Right atrium auricular region (tissue), 2 donors: ENCODE data around the gene BMPR1A. TPM values are rescaled to one million over a fixed set of nuclear protein-coding genes. Genes with fewer than 3 reads are reported as not detected.

Experiments
- DNase-seq: peaks from one replicate; pipeline ENCODE4 v3.0.0-alpha.2; 2019; ENCODE audit warnings: low spot score
- H3K27ac ChIP-seq, 2 donors: fragments of 200-600 bp; sonication (generic); 1 replicate in 1 of 2; 2 replicates in 1 of 2; pipeline ENCODE4 v1.5.1; 2016 to 2019
- H3K27me3 ChIP-seq, 2 donors: fragments of 200-600 bp; sonication (generic); one replicate each; pipeline versions ENCODE4 v1.5.1 to v1.6.0; 2017 to 2019
- H3K36me3 ChIP-seq: fragments of 200-600 bp; sonication (generic); one replicate; pipeline ENCODE4 v1.5.1; 2016
- H3K4me1 ChIP-seq, 2 donors: fragments of 200-600 bp; sonication (generic); one replicate each; pipeline versions ENCODE4 v1.5.1 to v1.6.0; 2017 to 2019
- H3K4me3 ChIP-seq, 2 donors: fragments of 200-600 bp; sonication (generic); 1 replicate in 1 of 2; 2 replicates in 1 of 2; pipeline ENCODE4 v1.5.1; 2017 to 2019; ENCODE audit warnings: mild to moderate bottlenecking in 1 of 2, moderate library complexity in 1 of 2
- H3K9me3 ChIP-seq, 2 donors: fragments of 200-600 bp; sonication (generic); one replicate each; pipeline ENCODE4 v1.5.1; 2019
- total RNA-seq, 2 donors: library from RNA; depleted of rRNA; stranded (reverse); fragments of >200 nt; gene quantifications; one replicate each; pipeline ENCODE4 v1.1.0, GENCODE V29; 2016
- TF ChIP-seq, protein P1 (sequence below), 2 donors: fragments of 200-600 bp; sonication (generic); IDR thresholded peaks; one replicate each; pipeline ENCODE4 v1.5.1; 2019; ENCODE audit warnings: antibody characterized with exemption in 2 of 2

The BMPR1A gene
- total RNA-seq, 2 donors from 2014 or later: 28.6 to 41.2 TPM

DNA sequence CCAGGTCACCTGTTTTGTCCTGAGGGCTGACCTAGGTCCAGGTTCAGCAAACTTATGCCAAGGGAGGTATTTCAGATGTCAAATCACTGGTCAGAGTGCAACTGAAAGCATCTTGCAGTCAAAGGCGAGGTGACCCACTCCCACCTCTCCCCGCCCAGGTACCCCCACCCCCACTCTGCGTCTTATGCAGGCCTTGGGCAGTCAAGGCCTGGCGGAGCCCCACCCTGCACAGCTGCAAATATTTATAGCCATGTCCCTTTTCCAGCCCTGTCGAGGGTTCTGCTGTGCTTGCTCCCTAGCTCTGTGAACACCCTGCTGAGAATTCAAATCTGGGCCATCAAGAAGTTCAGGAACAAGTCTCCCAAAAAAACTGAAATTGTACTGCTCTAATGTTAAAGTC, 40.6 kb upstream of the BMPR1A start:
- Histone ChIP-seq H3K4me1 (peaks cover 0 to 52% of the 10 kb centered on the region in 2 donors), H3K4me3 (no peak overlapping the region), H3K27ac (no peak overlapping the region), H3K36me3 (peaks cover 51% of the 10 kb centered on the region), H3K27me3 (no peaks in the 10 kb centered on the region), H3K9me3 (no peaks in the 10 kb centered on the region)
- no peak for DNase-seq
- TF ChIP-seq, protein P1, sequence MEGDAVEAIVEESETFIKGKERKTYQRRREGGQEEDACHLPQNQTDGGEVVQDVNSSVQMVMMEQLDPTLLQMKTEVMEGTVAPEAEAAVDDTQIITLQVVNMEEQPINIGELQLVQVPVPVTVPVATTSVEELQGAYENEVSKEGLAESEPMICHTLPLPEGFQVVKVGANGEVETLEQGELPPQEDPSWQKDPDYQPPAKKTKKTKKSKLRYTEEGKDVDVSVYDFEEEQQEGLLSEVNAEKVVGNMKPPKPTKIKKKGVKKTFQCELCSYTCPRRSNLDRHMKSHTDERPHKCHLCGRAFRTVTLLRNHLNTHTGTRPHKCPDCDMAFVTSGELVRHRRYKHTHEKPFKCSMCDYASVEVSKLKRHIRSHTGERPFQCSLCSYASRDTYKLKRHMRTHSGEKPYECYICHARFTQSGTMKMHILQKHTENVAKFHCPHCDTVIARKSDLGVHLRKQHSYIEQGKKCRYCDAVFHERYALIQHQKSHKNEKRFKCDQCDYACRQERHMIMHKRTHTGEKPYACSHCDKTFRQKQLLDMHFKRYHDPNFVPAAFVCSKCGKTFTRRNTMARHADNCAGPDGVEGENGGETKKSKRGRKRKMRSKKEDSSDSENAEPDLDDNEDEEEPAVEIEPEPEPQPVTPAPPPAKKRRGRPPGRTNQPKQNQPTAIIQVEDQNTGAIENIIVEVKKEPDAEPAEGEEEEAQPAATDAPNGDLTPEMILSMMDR (IDR thresholded peaks at IDR 0.05): no peak

DNA sequence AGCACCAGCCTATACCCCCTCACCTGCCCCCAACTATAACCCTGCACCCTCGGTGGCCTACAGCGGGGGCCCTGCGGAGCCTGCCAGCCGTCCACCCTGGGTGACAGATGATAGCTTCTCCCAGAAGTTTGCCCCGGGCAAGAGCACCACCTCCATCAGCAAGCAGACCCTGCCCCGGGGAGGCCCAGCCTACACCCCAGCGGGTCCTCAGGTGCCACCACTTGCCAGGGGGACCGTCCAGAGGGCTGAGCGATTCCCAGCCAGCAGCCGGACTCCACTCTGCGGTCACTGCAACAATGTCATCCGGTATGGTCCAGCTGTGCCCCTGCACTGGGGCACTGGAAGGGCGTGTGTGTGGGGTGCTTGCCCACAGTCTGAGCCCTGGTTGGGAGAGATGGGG, 40.0 kb upstream of the BMPR1A start:
- TF ChIP-seq, protein P1 (IDR thresholded peaks at IDR 0.05): no peak
- no peaks in the 10 kb centered on the region for H3K27me3 ChIP-seq
- no peak for DNase-seq
- H3K36me3 ChIP-seq: peaks cover 57% of the 10 kb centered on the region
- H3K4me3 ChIP-seq: no peak overlapping the region
- no peak overlapping the region for H3K27ac ChIP-seq
- no peaks in the 10 kb centered on the region for H3K9me3 ChIP-seq
- H3K4me1 ChIP-seq: peaks cover 0 to 46% of the 10 kb centered on the region in 2 donors

DNA sequence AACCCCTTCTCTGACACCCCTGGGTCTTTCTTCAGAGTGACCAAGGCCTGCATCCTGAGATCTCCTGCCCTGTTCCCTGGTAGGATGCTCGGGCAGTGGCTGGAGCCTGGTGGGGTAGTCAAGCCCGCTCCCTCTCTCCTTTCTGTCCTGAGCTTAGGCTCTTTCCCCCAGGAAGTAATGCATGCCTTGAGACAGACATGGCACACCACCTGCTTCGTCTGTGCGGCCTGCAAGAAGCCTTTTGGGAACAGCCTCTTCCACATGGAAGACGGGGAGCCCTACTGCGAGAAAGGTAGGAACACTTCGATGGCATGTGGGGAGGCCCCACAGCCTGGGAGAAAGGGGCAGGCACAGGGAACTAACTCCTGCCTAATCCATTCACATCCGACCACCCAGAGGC, 37.9 kb upstream of the BMPR1A start:
- peak overlapping the region in 1 of 2 donors; percentile 23 for H3K27ac ChIP-seq
- DNase-seq: no peak
- TF ChIP-seq, protein P1 (IDR thresholded peaks at IDR 0.05): no peak
- H3K4me1 ChIP-seq: peaks cover 0 to 38% of the 10 kb centered on the region in 2 donors
- no peaks in the 10 kb centered on the region for H3K27me3 ChIP-seq
- no peaks in the 10 kb centered on the region for H3K9me3 ChIP-seq
- peaks cover 59% of the 10 kb centered on the region for H3K36me3 ChIP-seq
- H3K4me3 ChIP-seq: no peak overlapping the region

DNA sequence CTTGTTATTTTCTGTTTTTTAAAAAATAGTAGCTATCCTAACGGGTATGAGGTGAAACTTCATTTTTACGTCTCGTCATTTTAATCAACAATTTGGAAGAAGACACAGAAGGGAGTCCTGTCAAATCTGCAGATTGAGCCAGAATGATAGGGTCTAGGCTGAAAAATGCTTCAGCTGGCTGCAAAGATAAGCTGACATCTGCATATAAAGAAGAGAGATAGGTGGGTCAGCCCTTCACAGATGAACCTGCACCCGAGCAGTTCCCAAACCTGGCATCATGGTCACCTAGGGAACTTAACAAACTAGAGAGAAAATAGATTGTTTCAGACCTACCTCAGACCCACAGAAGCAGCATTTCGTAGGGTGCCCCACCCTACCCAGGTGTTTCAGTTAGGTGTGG, 35.2 kb upstream of the BMPR1A start:
- Histone ChIP-seq H3K4me3 (no peak overlapping the region), H3K9me3 (no peaks in the 10 kb centered on the region), H3K4me1 (peaks cover 0 to 37% of the 10 kb centered on the region in 2 donors), H3K36me3 (peaks cover 77% of the 10 kb centered on the region), H3K27ac (peak overlapping the region in 1 of 2 donors; percentile 3), H3K27me3 (no peaks in the 10 kb centered on the region)
- TF ChIP-seq, protein P1 (IDR thresholded peaks at IDR 0.05): no peak
- DNase-seq: no peak

DNA sequence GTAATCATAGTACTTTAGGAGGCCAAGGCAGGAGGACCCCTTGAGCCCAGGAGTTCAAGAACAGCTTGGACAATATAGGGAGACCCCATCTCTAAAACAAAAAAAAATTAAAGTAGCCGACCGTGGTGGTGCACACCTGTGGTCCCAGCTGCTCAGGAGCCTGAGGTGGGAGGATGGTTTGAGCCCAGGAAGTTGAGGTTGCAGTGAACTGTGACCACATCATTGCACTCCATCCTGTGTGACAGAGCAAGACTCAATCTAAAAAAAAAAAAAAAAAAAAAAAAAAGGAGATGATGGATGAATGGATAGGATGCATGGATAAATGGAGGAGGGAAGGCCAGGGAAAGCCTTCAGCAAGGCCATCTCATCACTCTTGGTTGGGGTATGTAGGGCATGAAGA, 33.4 kb upstream of the BMPR1A start:
- H3K4me3 ChIP-seq: no peak overlapping the region
- TF ChIP-seq, protein P1 (IDR thresholded peaks at IDR 0.05): no peak
- DNase-seq: no peak
- H3K36me3 ChIP-seq: peaks cover 71% of the 10 kb centered on the region
- H3K27me3 ChIP-seq: no peaks in the 10 kb centered on the region
- no peaks in the 10 kb centered on the region for H3K9me3 ChIP-seq
- no peak overlapping the region for H3K27ac ChIP-seq
- H3K4me1 ChIP-seq: peaks cover 0 to 22% of the 10 kb centered on the region in 2 donors

DNA sequence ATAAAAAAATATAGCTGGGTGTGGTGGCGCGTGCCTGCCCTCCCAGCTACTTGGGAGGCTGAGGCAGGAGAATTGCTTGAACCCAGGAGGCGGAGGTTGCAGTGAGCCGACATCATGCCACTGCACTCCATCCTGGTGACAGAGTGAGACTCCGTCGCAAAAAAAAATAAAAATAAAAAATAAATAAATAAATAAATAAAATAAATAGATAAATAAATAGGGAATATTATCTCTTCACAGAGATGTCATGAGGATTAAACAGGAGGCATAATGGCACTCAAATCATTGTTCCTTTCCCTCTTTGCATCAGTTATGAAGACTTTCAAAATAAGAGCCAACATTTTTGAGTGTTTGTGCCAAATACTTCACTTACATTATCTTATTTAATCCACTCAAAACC, 32.0 kb upstream of the BMPR1A start:
- peaks cover 0 to 17% of the 10 kb centered on the region in 2 donors for H3K4me1 ChIP-seq
- TF ChIP-seq, protein P1 (IDR thresholded peaks at IDR 0.05): no peak
- H3K36me3 ChIP-seq: peaks cover 66% of the 10 kb centered on the region
- H3K9me3 ChIP-seq: no peaks in the 10 kb centered on the region
- no peak overlapping the region for H3K4me3 ChIP-seq
- DNase-seq: no peak
- H3K27me3 ChIP-seq: no peaks in the 10 kb centered on the region
- peak overlapping the region in 1 of 2 donors; percentile 33 for H3K27ac ChIP-seq
